SH-SY5Y (cell line): ENCODE results near the gene SMARCD3.

Experiments used
- GATA2 ChIP-seq: IDR thresholded peaks from 2 replicates; pipeline ENCODE4 v1.6.1; 2011; ENCODE audit warnings: mild to moderate bottlenecking, low read depth, low read length
- GATA3 ChIP-seq: IDR thresholded peaks from 2 replicates; pipeline ENCODE4 v1.6.1; 2011; ENCODE audit warnings: low read depth, mild to moderate bottlenecking, low read length, moderate library complexity

DNA sequence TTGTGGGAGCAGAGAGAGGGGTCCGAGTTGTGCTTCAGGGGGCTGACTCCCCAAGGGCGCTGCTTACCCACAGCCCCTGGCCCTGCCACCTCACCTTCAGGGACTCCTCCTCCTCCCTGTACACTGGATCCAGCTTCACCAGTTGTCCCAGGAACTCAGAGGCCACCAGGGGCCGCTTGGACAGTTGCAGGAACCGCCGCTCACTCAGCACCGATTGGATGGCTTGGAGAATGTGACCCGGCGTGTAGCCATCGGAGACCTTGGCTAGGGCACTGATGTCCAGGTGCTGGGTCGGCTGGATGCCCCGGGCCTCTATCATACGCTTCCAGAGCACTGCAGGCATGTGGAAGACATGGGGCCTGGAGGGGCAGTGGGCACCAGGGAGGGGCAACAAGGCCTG lies 57.0 kb downstream of the SMARCD3 start:
- TF ChIP-seq GATA3 (no peak), GATA2 (no peak)
